Breast epithelium (tissue), 3 donors: Measurements from ENCODE around the gene TADA2A.

Experiments
- POLR2A ChIP-seq: fragments of 450-650 bp; IDR thresholded peaks from one replicate; pipeline ENCODE4 v1.6.1; 2016; ENCODE audit warnings: antibody characterized with exemption, mild to moderate bottlenecking, moderate library complexity
- POLR2AphosphoS5 ChIP-seq, 3 donors: sonication (generic); formaldehyde crosslinking; IDR thresholded peaks; one replicate each; pipeline ENCODE4 v1.6.1; 2017; ENCODE audit warnings: antibody characterized with exemption in 3 of 3
- TF ChIP-seq, protein P1 (sequence below), 3 donors: fragments of 450-650 bp; IDR thresholded peaks; one replicate each; pipeline ENCODE4 v1.5.1; 2016 to 2017; ENCODE audit warnings: antibody characterized with exemption in 3 of 3, mild to moderate bottlenecking in 3 of 3, moderate library complexity in 3 of 3

DNA sequence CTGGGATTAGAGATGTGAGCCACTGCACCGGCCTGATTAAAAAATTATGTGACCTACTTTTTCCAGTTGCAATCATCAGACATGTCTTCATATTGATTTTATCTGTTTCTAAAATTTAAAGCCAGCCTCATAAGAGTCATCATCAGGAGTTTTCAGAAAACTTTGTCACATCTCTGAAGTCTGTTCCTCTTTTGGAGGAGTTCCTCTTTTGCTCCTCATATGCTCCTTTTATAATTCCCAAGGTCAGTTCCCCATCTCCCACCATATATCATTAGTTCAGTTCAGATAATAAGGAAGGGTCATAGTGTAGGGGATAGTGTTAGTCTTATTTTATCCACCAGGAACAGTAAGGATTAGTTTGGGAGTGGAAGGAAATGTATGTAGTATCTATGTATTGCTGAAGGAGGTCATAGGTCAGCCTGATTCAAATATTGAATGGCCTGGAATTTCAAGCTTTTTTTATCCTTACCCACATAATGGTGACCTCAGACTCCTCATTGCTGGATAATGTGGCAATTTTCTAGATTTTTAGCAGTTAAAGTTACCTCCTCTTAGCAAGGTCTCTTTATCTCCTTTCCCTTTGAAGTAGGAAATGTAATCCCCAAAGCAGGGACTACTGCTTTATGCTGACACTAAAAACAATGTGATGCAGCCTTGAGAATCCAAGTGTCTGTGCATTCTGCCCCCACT, 69.2 kb downstream of the TADA2A start:
- TF ChIP-seq, protein P1, sequence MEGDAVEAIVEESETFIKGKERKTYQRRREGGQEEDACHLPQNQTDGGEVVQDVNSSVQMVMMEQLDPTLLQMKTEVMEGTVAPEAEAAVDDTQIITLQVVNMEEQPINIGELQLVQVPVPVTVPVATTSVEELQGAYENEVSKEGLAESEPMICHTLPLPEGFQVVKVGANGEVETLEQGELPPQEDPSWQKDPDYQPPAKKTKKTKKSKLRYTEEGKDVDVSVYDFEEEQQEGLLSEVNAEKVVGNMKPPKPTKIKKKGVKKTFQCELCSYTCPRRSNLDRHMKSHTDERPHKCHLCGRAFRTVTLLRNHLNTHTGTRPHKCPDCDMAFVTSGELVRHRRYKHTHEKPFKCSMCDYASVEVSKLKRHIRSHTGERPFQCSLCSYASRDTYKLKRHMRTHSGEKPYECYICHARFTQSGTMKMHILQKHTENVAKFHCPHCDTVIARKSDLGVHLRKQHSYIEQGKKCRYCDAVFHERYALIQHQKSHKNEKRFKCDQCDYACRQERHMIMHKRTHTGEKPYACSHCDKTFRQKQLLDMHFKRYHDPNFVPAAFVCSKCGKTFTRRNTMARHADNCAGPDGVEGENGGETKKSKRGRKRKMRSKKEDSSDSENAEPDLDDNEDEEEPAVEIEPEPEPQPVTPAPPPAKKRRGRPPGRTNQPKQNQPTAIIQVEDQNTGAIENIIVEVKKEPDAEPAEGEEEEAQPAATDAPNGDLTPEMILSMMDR (IDR thresholded peaks at IDR 0.05), result no peak
- TF ChIP-seq POLR2A (no peak), POLR2AphosphoS5 (IDR thresholded peaks at IDR 0.05) (no peak)
